Measurements from ENCODE around the gene DMRTB1.

DNA sequence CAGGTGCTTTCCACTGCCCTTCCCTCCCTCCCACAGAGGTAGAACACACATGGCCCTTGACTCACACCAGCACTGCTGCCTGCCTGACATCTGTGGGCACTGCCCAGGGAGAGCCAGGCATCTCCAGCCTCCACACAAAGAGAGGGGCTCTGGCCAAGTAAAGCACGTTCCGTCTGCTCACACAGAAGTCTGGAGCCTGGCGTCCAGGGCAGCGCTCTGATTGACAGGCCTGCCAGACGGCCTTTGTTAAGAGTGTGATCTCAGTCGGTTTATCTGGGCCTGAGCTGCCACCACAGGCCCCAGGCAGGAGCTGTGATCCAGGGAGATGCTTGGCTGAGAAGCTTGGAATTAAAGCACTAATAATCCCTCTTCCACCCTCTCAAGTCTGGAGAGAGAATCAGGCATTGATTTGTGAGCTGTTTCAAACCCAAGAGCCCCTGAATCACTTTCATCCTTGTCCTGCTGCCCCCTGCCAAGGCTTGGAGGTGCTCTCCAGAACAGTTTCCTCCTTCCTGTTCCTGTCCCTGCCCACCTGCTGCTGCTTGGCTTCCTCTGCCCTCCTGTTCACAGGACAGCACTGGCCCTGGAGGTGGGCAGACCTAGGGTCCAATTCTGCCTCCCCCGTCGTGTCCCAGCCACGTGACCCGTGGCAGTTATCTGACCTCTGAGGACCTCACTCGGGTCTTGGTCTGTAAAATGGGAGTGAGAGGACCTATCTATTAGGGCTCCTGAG lies 3.7 kb downstream of the DMRTB1 start:
- TF ChIP-seq, protein P1, sequence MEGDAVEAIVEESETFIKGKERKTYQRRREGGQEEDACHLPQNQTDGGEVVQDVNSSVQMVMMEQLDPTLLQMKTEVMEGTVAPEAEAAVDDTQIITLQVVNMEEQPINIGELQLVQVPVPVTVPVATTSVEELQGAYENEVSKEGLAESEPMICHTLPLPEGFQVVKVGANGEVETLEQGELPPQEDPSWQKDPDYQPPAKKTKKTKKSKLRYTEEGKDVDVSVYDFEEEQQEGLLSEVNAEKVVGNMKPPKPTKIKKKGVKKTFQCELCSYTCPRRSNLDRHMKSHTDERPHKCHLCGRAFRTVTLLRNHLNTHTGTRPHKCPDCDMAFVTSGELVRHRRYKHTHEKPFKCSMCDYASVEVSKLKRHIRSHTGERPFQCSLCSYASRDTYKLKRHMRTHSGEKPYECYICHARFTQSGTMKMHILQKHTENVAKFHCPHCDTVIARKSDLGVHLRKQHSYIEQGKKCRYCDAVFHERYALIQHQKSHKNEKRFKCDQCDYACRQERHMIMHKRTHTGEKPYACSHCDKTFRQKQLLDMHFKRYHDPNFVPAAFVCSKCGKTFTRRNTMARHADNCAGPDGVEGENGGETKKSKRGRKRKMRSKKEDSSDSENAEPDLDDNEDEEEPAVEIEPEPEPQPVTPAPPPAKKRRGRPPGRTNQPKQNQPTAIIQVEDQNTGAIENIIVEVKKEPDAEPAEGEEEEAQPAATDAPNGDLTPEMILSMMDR (IDR thresholded peaks at IDR 0.05), result no peak
- TF ChIP-seq EZH2 (IDR thresholded peaks at IDR 0.05; ENCODE audit: borderline replicate concordance, insufficient read depth, low read depth, low read length, poor library complexity, severe bottlenecking), result no peak
